HG03139 (cell line): ENCODE data around the gene TMEM80.
"Not testable (repeated sequence)": the region's sequence is repeated elsewhere in the genome, so short reads cannot be mapped to it uniquely, and the experiment has no call there.

Experiments used
- ATAC-seq: cut with Tn5 transposase; IDR thresholded peaks from one replicate; pipeline ENCODE4 v1.9.1; 2021; ENCODE audit not compliant: unreplicated experiment

TMEM80 gene

DNA sequence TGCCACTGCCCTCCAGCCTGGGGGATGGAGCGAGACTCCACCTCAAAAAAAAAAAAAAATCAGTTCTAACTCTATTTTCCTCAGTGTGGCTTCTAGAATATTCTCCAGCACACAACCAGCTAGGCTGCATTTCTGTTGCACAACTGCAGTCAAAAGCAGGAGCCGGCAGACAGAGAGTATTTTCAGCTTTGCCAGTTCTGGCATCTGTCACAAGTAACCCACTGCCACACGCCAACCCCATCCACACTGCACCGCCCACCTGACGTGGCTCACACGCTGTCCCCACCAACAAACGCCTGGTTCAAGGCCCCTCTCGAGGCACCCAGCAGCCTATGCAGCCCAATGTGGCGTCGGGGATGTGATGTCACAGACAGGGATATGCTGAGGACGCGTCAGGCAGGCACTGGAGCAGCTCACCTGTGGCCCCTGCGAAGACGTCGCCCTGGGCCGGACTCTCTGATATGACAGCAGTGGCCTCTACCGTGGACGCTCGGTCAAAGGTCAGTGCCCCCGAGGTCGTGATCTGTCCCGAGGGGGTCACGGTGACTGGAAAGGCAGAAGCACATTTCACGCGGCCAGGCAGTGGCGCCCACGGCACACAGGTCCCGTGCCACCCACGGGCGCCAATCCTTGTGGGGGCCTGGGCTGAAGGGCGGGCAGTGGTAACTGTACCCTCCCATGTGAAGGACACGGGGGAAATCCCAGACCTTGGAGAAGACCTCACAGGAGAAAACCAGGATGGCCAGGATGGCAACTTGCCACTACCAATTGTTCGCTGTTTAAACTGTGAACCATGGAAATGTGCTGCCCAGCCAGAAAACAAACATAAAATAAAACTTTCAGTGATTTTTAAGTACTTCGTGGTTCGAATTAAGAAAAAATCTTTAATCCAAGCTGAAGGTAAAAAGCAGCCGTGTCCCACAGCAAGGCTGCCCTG lies 16.1 kb upstream of the TMEM80 start:
- ATAC-seq, result no peak

DNA sequence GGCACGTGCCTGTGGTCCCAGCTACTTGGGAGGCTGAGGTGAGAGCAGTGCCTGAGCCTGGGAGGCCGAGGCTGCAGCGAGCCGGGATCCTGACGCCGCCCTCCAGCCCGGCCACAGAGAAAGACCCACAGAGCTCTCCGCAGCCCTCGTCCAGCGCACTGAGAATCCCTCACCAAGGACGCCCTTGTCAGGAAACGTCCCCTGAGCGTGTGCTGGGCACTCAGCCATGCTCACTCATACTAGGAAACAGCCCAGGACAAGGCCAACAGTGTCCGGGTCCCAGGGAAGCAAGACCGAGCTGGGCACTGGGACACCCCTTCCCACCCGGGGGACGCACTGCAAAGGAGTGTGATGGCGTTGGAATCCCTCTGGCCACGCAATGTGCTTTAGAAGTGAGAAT lies 15.1 kb upstream of the TMEM80 start:
- no peak for ATAC-seq

DNA sequence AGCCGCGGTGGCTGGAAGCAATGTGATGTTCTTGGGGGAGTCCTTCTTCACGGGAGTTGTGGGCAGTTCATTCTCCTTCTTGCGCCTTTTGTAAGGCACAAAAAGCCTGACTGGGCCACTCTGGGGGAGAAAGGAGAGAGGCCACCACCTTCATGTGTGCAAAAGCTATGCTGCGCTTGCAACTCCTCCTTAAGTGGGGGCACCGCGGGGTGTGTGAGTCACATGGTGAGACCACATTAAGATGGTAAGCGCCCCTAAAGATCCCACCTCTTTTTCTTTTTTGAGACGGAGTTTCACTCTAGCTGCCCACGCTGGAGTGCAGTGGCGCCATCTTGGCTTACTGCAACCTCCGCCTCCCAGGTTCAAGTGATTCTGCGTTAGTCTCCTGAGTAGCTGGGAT lies 14.6 kb upstream of the TMEM80 start:
- ATAC-seq, result no peak

DNA sequence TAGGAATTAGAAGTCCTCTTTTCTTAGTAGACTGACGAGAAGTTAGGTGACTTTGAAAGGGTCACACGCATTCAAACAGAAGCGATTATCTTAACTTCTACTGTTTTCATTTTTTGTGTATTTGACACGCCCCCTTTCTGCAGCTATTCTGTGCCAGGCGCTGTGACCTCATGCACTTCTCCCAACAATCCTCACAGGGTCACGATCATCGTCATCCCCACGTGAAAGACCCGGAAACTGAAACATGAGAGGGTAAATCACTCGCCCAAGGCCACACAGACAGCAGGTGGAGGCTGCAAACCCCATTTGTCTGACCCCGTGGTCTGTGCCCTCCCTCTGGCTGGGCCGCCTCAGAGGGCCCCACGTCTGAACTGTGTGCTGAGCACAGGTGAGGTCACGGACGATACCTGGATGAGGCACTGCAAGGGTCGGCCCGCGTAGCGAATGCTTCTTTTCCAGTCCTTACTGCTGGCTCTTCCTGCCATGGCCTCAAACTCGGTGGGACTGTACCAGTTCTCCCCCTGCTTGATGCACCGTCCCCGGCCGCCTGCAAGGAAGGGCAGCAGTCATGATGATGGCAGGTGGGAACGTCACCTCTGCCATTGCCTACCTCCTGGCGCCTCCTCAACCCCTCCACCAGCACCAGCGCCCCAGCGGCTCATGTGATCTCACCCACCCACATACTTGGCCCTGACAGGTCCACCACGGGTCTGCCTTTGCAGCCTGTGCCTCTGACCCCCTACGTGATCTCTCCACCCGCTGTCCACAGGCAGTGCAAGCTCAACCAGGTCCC lies 9.0 kb upstream of the TMEM80 start:
- ATAC-seq, result no peak

DNA sequence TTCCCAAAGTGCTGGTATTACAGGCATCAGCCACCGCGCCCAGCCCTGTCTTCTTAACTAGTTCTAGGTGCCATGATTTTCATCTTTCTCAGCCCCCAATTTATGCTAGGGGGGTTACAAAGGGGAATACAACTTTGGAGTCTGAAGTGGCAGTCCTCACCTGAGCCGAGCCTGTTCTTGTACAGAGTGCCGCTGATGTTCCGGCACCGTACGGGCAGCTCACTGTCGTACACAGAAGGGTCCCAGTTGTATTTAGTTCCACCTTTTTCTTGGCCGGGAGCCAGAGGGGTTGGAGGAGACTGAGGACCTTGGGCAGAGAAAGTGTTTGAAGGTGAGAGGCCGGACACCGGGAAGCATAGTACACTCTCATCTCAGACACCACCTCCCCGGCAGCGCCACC lies 7.9 kb upstream of the TMEM80 start:
- no peak for ATAC-seq

DNA sequence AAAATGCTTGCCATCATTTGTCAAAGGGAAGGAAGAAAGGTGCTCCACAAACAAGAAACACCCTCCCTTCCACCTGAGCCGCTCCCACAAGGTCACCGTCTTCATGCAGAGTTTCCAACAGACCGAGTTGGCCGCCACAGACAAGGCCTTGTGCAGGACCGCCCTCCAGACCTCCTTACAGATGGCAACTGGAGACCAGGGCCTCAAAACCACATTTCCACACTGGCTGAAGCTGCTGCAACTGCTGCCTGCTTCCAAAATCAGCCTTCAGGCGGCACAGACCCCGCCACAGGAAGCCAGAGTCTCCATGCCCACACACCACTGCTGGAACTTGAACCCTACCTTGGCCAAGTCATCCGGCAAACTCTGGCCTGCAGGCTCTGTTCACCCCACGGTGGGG lies 6.9 kb upstream of the TMEM80 start:
- ATAC-seq, result no peak

DNA sequence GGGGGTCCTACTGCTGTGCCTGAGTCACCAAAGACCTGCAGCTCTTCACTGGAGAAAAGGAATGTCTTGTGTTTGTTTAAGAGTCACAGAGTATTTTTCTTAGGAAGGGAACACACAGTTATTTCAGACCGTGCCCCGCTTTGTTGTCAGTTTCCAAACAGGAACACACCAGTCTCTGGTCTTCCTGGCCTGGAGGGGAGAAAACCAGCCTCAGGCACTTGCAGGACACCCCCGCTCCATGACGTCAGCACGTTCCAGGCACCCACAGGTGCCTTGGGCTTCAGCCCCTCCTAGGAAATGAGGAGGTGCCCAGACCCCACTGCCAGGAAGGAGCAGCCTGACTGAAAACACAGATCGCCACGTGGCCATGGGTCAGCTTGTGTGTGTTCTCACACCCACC lies 6.0 kb upstream of the TMEM80 start:
- ATAC-seq, result no peak

DNA sequence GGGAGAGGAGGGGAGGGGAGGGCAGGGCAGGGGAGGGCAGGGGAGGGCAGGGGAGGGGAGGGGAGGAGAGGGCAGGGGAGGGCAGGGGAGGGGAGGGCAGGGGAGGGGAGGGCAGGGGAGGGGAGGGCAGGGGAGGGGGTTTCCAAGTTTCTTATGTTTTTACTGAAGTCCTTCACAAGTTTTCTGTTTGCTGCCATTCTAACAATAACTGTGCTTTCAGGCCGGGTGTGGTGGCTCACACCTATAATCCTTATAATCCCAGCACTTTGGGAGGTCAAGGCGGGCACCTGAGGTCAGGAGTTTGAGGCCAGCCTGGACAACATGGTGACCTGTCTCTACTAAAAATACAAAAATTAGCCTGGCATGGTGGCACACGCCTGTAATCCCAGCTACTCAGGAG lies 5.4 kb upstream of the TMEM80 start:
- not testable (repeated sequence) for ATAC-seq

DNA sequence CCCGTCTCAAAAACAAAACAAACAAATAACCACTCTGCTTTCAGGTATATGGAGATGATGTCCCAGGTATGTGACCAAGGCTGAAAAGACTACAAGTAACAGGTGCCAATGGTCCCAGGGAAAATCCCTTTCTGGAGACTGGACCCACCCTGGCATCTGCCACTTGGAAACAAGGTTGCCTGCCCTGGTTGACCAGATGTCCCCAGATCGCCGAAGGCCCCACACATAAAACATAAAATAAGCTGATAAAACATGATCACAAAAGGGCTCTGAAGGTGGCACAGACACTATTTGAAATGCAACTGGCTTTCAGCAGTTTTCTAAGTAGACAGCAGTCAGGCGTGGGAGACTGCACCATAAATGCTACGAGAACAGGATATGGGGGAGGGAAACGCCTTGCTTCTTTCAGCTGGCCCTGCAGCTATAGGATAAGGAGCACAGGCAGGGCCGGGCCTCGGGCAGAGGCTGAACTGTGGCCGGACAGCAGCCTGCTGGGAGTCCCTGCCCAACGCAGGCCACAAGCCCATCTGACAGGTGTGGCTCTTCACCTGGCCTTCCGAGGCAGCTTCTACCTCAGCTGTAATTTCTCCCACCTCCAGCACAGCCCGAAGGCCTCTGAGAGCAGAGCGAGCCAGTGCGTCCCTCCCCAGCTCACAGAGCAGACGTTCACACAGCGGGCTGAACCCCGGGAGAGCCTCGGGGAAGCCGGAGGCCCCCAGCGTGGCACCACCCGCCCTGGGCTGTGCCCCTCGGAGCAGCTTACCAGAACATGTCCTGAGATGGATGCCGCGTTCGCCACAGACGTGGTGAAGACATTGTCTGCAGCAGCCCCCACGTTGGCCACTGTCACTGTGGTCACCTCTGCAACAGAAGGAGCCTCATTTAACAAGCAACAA lies 4.6 kb upstream of the TMEM80 start:
- ATAC-seq, result no peak

DNA sequence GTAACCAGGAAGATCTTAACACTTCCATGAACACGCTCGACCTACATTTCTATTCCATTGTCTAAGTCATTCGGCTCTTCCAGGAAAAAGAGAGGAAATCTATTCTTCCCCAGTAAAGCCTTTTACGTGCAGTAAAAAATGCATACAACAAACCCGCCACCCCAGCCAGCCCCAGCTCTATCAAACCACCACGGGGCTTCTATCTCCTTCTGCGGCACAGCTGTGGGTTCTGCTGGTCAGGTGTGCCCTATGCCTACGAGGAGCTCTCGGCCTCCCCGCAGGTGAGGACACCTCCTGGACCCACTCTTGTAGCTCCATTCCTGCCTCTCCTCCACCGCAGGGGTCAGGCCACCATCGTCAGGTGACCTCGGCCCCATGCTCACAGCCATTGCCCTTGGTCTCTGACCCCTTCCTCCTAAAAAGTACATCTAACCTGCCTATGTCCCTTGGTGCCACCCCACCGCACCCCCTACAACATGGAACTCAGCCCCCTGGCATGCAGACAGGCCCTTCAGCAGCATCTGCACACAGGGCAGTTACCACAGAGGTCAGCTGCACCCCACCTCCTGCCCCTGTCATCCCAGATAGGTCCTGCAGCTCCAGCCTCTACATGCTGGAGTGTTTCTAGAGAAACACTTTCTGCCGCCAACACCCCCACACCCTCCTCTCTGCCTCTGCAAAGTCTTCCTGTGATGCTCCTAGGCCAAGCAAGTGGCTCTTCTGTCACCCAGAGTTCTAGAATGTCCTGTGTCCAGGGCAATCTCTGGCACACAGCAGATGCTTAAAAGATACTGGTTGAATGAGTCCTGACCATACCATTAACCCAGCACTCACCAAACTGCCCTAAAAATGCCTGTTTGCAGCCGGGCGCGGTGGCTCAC lies 3.7 kb upstream of the TMEM80 start:
- no peak for ATAC-seq

DNA sequence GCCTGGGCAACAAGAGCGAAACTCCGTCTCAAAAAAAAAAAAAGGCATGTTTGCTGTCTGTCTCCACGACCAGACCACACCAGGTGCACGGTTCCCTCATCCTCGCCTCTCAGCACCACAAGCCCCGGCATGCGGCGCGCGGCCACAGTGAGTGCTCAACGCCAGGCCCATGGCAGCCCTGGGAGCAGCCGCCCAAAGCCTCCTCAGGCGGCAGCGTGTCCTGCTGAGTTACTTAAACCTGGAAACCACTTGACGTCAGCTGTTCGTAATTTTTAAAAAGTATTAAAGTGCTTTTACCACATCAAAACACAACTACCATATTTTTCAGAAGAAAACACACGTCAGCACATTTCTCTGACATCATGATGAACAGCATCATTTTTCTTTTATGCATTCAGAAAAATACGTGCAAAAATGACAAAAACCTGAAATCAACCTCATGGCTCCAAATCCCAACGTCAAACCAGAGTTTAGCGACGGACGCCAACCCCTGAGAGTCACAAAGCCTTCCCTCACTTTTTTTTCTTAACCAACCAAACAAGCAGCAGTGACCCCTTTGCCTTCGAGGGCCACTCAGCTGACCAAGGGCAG lies 2.7 kb upstream of the TMEM80 start:
- ATAC-seq, result no peak

DNA sequence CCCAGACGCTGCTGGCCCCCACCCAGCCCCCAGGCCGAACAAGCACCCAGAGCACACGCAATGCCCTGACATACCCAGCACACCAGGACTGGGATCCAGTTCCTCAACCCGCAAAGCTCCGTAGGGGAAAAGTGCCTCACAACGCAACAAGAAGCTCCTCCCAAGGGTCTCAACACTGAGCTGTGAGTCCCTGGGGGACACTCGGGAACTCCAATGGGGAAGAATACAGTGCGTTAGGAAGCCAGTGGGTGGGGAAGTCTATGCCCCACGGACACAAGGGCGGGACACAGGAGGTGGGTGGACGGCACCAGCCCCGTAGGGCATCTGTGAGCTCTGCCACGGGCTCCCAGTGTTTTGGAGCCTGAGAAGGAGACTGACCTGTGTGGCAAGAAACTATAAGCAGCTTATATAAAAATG lies 2.2 kb upstream of the TMEM80 start:
- no peak for ATAC-seq

DNA sequence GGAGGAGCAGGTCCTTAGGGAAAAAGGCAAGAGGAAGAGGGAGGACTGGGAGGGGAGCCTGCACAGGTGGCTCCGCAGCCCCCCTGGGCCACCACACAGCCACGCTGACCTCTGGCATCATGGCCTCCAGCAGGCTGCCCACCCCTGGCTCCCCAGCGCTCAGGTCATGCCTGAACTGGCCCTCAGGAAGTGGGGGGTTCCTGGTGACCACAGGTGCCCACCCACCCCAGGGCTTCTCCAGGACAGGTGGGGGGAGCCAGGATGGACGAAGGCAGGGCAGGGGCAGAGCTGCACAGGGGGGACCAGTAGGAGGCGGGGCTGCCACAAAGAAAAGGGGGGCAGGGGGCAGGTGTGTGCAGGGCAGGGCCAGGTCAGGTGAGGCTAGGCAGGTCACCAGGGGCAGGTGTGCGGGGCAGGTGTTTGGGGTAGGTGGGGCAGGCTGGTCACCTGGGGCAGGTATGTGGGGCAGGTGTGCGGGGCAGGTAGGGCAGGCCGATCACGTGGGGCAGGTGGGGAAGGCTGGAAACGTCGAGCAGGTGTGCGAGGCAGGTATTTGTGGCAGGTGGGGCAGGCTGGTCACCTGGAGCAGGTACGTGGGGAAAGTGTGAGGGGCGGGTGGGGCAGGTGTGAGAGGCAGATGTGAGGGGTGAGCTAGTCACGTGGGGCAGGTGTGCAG lies 1.6 kb upstream of the TMEM80 start:
- no peak for ATAC-seq

DNA sequence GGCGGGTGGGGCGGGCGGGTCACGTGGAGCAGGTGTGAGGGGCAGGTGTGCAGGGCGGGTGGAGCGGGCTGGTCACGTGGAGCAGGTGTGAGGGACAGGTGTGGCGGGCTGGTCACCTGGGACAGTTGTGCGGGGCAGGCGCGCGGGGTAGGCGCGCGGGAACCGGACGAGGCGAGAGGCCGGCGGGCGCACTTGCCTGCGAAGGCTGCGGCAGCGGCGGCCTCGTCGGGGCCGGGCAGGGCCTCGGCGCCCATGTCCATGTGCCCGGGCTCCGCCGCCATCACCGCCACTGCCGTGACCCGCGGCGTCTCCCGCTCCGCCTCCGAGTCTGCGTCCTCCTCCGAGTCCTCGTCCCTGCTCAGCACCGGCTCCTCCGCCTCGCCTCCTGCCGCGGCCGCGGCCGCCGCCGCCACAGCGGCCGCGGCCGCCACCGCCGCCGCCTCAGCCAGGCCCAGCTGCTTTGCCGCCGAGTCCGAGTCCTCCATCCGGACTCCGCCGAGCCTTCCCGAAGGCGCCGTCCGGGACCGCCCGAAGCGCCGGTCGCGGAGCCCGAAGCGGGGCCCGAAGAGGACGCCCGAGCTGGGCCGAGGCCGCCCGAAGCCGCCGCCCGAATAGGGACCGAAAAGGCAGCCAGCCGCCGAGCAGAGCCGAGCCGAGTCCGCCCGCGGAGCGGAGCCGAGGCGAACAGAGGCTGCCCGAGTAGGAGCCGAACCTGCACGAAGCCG lies 891 bp upstream of the TMEM80 start, which contains the start of gene DEAF1:
Gene DEAF1 (minus strand): TSS at position 660 of the 725 bp plus-strand sequence. CDS start 175 bp downstream, at position 485.
- peak; percentile 74 for ATAC-seq

DNA sequence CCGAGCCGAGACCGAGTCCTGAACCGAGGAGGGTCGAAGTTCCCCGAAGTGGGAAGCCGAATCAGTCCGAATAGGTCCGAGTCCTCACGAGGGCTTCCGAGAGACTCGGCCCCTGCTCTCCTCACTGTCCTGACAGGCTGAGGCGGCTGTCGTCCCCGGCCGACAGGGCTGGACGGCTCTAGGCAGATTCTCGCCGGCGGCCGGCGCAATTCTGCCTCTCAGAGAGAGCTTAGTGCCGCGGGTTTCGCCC lies 403 bp upstream of the TMEM80 start:
- no peak for ATAC-seq

DNA sequence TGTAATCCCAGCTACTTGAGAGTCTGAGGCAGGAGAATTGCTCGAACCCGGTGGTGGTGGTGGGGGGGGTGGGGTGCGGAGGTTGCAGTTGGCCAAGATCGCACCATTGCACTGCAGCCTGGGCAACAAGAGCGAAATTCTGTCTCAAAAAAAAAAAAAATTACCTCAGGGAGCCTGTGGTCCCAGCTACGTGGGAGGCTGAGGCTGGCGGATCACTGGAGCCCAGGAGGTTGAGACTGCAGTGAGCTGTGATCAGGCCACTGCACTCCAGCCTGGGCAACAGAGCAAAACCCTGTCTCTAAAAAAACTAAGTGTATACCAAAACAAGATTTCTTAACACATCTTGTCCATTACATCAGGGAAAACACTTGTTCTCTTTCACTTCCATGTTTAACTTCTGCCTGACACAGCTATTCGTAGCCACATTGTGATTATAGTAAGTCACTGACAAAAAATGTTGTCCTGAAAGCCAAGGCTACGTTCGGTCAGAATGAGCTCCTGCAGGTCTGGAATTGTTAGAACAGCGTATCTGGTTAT lies 1.4 kb downstream of the TMEM80 start:
- no peak for ATAC-seq

DNA sequence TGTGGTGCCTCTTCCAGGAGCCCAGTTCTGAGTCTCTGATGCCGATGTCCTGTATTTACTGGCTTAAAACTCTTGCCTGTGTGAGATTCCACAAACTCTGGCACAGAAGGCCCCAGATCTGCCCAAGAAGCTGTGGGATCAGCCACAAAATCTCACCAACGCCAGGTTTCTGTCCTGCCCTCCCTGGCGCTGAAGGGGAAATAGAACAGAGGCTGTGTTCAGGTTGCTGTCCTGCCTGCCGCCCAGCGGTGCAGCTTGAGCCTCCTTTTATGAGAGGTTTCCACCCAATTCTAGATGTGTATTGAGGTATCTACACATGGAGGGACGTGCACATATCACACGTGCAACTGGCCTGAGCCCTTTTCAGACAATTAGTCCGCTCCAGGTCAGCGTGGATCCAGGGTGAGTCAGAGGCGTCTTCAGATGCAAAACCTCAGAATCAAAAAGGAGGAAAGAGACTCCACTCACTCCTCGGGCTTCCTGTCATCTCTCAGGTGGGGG lies 2.2 kb downstream of the TMEM80 start:
- no peak for ATAC-seq

DNA sequence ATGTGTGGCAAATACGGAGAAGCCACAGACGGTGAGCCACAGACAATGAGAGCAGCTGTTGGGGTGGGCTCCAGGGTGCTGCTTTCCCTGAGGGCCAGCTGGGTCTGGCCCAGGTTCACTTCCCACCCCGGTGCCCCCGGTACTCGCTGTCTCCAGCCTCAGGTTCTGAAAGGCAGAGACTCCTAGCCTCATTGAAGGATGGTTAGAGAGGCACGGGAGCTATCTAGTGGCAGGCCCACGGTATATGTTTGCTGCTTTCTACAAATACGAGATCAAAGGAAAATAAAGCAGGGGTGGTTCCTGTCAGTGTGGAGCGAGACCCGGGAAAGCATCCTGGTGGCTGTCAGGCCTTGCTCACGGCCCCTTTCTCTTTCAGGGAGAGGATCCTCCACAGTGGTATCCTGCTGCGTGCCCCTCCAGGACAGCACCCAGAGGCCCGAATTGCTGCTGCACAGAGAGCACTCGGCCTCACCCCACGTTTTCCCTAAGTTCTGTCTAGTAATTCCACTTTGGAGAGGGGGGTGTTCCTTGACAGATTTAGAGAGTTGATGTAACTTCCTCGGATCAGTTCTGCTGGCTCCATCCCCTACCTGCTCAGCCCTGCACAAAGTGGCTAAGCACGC lies 3.0 kb downstream of the TMEM80 start:
- ATAC-seq, result no peak
